ENCODE data around the gene COA5.

Gene COA5

GRCh38 chr2:98551316-98551715 lies 57.0 kb downstream of the COA5 start:
- TF ChIP-seq FOXP2 (optimal IDR thresholded peaks at IDR 0.05; ENCODE audit: borderline replicate concordance, extremely low read depth, extremely low read length, insufficient read depth): no peak
- no peak for TF ChIP-seq POLR2AphosphoS5 (IDR thresholded peaks at IDR 0.05; ENCODE audit: low read depth, low read length)
- TF ChIP-seq REST (IDR thresholded peaks at IDR 0.05; ENCODE audit: insufficient read depth in 1 of 2, low read depth in 2 of 2, low read length in 2 of 2): no peak
- no peak for TF ChIP-seq SIN3A (IDR thresholded peaks at IDR 0.05; ENCODE audit: borderline replicate concordance, insufficient read depth, low read length)
- no peak for TF ChIP-seq TAF1 (IDR thresholded peaks at IDR 0.05; ENCODE audit: borderline replicate concordance, insufficient read depth, low read length)

DNA sequence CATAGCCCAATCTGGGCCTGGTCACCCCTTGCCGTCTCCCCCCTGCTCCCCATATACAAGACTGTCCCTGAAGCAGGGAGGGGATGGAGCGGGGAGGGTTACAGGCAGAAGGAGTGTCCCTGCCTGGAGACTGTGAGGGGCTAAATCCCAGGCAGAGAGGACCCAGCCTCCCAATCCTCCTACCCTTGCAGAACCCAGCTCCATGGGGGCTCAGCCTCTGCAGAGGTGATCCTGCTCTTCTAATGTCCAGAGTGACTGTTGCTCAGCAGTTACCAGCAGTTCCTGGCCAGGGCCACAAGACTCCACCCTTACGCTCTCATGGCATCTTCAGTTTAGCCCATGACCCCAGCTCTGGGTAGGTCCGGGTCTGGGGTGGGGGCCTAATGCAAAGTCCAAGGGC lies 58.1 kb downstream of the COA5 start:
- TF ChIP-seq REST (IDR thresholded peaks at IDR 0.05; ENCODE audit: insufficient read depth in 1 of 2, low read depth in 2 of 2, low read length in 2 of 2): no peak
- no peak for TF ChIP-seq TAF1 (IDR thresholded peaks at IDR 0.05; ENCODE audit: borderline replicate concordance, insufficient read depth, low read length)
- TF ChIP-seq POLR2AphosphoS5 (IDR thresholded peaks at IDR 0.05; ENCODE audit: low read depth, low read length): no peak

All from PFSK-1 (cell line).